Suppressor macrophage (primary cell): ENCODE measurements around the gene H2BK1.
A peak's percentile ranks its signal among the peaks of the same experiment; 100 is the strongest.

Experiments
- DNase-seq, 4 experiments: peaks; one replicate each; pipeline ENCODE4 v3.0.0-alpha.2; 2020 to 2022

H2BK1 gene

DNA sequence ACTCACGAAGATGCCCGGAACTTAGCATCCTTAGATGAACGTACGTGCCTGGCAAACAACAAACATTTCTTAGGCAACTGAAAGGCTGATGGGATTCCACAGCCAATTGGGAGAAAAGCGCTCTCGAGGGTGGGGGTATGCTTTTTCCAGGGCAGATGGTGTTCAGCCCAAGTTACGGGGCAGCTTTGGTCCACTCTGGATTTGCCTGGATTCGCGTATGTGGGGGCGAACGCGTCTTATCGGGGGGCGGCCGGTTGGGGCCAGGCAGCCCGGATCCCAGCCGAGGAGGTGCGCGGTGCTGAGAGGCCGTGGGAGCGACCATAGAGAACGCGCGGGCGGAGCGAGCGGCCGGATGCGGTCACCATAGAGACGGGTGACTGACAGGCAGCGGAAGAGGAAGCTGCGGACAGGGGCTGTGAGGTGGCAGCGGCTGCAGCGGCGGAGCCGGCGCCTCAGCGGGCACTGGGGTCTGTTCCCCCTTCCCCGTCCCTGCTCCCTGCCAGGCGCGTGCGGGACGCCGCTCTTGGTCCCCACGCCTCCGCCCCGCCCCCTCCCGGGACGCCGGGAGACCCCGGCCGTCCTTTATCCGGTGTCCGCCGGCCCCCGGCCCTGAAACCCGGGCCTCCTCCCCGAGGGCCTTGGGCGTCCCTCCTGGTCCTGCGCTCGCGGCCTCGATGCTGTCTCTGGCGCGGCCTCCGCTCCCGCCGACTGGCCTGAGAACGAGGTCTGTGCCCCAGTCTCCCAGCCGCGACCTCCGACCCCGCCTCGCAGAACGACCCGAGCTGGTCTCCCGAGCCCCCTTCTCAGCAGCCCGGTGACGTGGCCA is 22.0 kb upstream of the H2BK1 start, which contains the start of gene CHPF2:
TSS of gene CHPF2 (plus strand) at position 393 of the 826 bp plus-strand sequence. CDS start 1,529 bp downstream, outside the sequence.
- peak; percentile 92 to 96 (median 95) for DNase-seq

- no peak for DNase-seq
Measured at GRCh38 chr7:151231080-151231479, 20.8 kb upstream of the H2BK1 start.

DNA sequence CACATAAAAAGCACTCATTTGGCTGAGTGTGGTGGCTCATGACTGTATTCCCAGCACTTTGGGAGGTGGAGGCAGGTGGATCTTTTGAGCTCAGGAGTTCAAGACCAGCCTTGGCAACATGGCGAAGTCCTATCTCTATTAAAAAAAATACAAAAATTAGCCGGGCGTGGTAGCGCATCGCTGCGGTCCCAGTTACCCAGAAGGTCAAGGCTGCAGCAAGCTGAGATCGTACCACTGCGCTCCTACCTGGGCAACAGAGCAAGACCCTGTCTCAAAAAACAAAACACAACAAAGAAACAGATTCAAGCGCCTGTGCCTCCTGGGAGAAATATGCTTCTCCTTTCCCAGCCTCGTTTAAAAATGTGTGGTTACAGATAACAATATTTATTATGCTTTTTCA is 19.0 kb upstream of the H2BK1 start:
- DNase-seq, result no peak

- DNase-seq, result no peak
Measured at GRCh38 chr7:151228024-151228866, 18.0 kb upstream of the H2BK1 start.

DNA sequence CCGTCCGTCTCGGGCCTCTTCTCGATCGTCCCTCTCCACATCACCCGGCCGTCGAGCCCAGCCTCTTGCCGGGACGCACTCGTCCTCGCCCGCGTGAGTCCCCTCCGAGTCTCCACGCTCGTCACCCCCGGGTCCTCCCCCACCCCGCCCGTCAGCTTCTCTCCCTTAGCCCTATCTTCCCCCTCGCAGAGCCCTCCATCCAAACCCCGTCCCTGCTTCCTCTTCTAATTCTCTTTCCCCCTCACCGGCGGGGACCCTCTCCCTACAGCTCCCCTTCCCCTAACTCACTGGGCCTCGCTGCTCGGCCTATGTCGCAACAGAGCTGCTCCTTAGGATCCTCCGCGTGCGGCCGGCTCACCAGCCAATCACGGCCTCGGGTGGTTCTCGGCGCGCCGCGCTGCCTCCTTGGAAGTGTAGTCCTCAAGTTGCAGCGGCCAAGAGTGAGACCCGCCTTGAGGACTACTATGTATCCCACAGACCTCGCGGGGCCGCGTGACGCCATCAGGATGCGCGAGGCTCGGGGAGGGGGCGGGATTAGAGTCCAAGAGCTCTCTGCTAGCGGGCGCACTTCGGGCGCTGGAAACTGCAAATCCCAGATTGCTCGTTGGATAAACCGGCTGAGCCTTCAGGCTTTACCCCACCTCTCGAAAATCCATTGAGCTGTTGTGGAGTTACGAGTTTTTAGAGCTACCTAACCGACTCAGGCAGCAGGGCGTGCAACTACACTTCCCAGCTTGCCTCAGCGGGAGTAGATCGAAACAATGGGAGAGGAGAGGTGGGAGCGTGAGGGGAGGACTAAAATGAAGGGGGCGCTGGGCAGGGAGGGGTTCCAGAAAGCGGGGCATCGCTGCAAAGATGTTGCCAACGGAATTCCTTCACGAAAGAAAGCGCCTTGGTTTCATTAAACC is 16.8 kb upstream of the H2BK1 start, which contains the start of gene ABCF2:
TSS of gene ABCF2 (minus strand) at position 331 of the 908 bp plus-strand sequence. CDS start 747 bp downstream, outside the sequence.
- peak; percentile 99 for DNase-seq

DNA sequence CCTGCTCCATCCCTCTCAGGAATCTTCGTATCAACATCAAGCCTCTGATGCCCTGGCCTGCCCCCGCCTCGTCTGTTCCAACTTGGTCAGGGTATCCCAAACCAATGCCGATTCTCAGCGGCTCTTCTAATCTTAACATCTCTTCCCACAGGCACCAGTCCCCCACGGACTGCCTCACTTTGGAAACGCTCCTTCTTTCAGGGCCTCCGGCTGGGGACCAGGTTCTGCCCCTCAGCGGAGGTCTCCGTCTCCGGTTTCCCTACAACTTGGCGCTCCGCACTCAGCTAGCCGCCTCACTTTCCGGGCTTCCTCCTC is 16.2 kb upstream of the H2BK1 start:
- no peak for DNase-seq

- peak; percentile 30 to 66 (median 56) for DNase-seq
Measured at GRCh38 chr7:151225948-151226510, 15.7 kb upstream of the H2BK1 start.

DNA sequence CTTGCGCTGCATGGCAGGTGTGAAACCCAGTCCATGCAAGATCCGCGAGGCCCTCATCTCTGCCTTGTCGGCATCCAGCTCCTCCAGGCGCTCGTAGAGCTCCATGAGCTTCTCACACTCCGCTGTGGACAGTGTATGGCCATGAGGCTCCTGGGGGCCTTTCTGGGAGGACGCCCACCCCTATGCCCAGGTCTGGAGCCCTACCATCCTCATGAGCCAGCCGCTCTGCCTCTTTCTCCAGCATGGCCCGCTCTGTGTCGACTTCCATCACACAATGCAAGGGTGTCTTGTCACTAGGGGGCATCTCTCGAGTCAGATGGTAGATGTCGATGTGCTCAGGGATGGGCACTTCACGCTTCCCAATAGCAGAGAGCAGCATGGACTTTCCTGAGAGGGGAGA is 13.4 kb upstream of the H2BK1 start:
- DNase-seq, result no peak

GRCh38 chr7:151218170-151218569 is 7.9 kb upstream of the H2BK1 start:
- DNase-seq, result no peak

DNA sequence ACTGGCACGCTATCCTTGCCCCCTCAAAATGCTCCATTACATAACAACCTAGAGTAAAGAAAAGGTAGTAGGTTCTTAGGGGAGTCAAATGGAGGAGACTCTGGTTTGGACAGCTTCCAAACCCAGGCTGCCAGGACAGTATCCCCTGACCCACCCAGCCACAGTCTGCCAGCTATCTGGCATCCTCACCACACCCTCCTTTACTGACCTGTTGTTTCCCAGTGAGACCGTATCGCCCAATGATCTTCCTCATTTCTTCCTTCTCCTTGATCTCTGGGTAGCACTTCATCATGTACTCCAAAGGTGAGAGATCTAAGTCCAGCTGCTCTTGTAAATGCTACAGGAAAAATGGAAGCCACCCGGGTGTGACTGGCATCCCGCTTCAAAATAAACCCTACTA is 5.1 kb upstream of the H2BK1 start:
- DNase-seq, result no peak

DNA sequence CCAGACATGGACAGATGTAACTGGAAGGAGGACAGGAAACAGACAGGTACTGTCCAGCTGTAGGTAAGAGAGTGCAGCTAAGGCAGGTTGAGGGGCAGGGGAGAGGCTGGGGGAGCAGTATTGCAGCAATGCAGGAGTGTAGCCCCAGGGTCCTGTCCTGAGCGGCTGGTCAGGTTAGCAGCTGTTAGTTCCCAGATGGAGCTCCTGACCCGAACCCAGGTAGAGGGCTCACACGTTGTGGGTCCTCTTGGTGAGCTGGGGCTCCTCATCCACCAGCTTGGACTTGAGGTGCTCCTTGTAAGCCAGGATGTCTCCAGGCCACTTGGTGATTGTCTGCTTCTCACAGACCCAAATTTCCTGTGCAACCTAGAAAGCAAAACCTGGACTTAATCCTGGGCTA is 3.5 kb upstream of the H2BK1 start:
- no peak for DNase-seq

DNA sequence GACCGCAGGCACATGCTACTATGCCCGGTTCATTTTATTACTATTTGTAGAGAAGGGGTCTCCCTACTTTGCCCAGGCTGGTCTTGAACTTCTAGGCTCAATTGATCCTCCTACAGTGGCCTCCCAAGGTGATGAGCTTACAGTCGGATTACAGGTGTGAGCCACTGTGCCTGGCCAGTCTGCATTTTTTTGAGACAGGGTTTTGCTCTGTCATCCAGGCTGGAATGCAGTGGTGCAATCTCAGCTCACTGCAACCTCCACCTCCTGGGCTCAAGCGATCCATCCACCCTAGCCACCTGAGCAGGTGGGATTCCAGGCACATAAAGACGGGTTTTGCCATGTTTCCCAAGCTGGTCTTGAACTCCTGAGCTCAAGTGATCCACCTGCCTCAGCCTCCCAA is 2.3 kb upstream of the H2BK1 start:
- DNase-seq, result no peak

DNA sequence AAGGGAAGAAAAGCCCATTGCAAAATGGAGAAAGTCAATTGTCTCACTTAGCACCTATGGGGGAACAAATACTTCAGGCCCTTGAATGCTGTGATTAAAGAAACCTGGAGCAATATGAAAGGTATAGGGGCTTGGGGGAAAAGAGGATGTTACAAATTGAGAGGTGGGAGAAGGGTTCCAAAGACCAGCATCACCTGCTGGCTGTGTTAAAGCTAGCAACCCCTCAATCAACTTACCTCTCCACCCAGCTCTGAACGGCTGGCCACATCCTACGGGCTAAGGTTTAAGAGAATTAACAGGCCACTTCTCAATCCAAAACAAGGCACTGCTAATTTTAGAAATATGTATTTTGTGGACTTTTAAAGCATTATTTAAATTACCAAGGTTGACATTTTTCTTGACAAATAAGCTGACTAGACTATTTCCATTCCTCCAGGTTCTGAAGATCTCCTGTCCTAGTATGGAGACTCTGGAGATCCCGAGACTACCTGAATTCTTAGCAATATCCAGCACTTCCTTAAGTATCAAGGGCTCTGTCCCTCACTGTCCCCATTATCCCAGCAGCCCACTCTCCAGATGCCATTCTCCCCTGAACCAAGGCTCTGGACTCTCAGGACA is 976 bp upstream of the H2BK1 start:
- DNase-seq, result no peak

DNA sequence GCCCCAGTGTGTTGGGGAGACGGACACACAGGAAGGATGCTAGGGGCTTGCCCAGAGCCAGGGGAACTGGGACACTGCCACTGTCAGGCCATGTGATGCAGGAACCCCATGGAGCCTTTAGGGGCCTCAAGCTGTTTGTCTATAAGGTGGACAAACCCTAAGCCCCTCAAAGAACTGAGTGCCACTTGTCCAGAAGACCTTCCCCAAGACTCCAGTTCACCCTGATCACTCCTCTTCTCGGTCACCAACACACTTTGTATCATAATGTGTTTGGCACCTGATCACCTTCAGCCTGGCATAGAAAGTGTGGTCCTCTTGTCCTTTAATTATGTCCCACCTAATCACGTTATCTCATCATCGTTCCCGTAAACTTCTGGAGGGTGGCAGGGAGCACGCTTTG is 700 bp downstream of the H2BK1 start:
- DNase-seq, result no peak

DNA sequence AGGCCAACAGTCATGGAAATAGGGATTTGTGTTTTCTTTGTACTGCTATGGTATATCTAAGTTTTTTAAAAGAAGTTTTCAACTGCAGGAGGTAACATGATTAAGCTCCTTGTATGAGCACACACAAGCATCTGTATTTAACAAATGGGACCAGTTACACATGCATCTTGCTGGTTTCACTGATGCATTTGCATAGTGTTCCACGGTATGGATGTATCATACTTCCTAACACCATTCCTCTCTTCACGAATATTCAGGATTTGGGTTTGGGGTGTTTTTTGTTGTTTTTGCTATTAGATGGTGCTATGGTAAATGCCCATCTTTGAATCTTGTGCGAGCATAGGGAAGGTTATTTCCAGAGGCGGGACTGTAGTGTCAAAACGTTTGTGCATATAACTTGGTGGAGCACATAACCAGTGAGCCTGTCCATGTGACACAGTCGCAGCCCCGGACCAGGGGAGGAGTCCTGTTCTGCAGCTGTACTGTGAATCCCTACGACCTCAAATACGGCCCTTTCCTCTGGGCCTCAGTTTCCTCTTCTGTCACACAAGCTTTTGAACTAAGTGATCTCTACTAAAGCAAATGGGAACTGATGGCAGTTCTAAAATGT is 1.9 kb downstream of the H2BK1 start:
- DNase-seq, result no peak

DNA sequence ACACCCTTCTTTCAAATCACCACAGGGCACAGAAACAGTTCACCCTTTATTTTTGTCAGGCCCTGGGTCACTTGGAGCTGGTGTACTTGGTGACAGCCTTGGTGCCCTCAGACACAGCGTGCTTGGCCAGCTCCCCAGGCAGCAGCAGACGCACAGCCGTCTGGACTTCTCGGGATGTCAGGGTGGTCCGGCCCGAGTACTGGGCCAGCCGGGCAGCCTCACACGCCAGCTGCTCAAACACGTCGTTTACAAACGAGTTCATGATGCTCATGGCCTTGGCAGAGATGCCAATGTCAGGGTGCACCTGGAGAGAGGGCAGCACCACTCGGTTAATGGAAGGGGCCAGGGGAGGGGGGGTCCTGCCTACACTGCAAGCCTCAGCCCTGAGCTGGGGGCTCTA is 2.5 kb downstream of the H2BK1 start:
- DNase-seq, result no peak

GRCh38 chr7:151207315-151207714 is 3.0 kb downstream of the H2BK1 start:
- no peak for DNase-seq

- no peak for DNase-seq
Measured at GRCh38 chr7:151206914-151207313, 3.4 kb downstream of the H2BK1 start.

GRCh38 chr7:151205730-151206129 is 4.6 kb downstream of the H2BK1 start:
- no peak for DNase-seq

DNA sequence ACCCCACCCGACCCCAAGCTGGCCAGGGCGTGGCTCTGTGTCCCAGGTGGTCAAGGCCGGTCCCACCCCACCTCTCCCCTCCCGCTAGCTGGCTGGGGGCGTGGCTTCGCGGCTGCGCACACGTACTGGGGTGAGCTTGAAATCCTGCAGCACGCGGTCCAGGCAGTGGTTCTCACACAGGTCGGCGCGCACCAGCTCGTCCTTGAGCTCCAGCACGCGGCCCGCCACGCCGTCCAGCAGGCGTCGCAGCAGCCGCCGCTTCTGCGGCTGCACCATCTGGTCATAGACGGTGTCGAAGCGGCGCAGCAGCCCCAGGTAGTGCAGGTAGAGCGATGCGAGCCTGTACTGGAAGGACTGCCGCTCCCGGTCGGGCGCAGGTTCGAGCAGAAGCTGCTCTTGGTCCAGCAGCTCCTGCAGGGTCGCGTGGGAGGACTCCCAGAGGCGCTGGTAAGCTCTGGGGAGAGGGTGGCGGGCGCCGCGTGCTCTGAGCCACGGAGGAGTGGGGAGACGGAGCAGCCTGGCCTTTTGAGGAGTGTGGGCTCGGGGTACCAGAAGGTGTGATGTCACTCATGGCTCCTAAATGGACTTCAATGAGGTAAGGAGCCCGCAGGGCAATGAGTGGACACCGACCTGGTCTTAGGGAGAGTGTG is 5.8 kb downstream of the H2BK1 start:
- DNase-seq, result no peak

GRCh38 chr7:151202836-151203235 is 7.5 kb downstream of the H2BK1 start:
- DNase-seq, result no peak
